Astrocyte of the cerebellum (primary cell): ENCODE results near the gene PEX3.

Source experiments
- DNase-seq: peaks from one replicate; pipeline ENCODE4 v3.0.0-alpha.2; 2011; ENCODE audit warnings: low read depth
- H3K4me3 ChIP-seq: 2 replicates; pipeline ENCODE4 v1.5.1; 2011; ENCODE audit warnings: mild to moderate bottlenecking, low read depth, low read length, moderate library complexity
- in situ Hi-C: cut with HindIII; loops from 2 replicates; pipeline ENCODE4 v1.10.0; 2017; ENCODE audit warnings: low sequenced_read_pairs
- TF ChIP-seq, protein P1 (sequence below): IDR thresholded peaks from 2 replicates; pipeline ENCODE4 v1.5.1; 2012; ENCODE audit warnings: low read length, low read depth, moderate library complexity, mild to moderate bottlenecking; ENCODE audit errors: missing control alignments

Gene PEX3

DNA sequence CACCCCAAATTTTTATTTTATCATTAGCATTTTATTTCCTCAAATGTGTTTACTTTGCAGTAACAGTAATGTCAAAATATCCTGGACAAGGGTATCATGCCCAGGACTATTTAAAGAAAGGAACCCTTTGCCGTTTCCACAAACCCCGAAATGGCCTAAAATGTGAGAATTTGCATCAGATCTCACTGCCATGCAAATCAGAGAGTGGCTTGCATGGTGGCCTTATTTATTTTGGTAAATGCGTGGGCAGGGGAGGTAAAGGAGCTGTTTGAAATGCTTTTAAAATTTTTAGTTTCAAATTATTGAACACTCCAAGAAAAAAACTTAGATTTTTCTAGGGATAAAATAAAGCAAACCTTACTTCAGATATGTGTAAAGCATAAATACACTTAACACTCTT lies 43.9 kb upstream of the PEX3 start:
- in situ Hi-C loops, result no loop called here
- H3K4me3 ChIP-seq, result no peak overlapping the region
- no peak for DNase-seq
- TF ChIP-seq, protein P1, sequence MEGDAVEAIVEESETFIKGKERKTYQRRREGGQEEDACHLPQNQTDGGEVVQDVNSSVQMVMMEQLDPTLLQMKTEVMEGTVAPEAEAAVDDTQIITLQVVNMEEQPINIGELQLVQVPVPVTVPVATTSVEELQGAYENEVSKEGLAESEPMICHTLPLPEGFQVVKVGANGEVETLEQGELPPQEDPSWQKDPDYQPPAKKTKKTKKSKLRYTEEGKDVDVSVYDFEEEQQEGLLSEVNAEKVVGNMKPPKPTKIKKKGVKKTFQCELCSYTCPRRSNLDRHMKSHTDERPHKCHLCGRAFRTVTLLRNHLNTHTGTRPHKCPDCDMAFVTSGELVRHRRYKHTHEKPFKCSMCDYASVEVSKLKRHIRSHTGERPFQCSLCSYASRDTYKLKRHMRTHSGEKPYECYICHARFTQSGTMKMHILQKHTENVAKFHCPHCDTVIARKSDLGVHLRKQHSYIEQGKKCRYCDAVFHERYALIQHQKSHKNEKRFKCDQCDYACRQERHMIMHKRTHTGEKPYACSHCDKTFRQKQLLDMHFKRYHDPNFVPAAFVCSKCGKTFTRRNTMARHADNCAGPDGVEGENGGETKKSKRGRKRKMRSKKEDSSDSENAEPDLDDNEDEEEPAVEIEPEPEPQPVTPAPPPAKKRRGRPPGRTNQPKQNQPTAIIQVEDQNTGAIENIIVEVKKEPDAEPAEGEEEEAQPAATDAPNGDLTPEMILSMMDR, result no peak

DNA sequence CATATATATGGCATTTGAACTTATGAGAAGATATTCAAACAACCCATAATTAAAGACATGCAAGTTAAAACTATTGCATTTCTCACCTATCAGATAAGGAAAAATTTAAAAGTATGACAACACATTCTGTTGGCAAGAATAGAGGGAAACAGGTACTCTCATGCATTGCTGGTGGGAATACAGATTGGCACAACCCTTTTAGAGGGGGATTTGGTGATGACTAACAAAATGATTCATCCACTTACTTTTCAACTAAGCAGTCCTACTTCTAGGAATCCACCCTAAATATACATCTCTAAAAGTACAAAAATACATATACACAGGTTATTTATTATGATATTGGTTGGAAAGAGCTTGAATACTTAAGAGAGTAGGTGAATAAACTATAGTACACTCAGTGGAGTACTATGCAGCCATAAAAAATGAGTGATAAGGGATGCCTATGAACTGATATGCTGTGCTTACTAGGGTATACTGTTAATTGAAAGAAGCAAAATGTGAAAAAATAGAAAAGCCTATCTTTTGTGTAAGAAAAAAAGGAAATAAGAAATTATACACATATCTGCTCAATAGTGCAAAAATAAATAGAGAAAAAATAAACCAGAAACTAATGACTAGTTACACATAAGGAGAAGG lies 42.3 kb upstream of the PEX3 start:
- in situ Hi-C loops, result no loop called here
- TF ChIP-seq, protein P1, result no peak

DNA sequence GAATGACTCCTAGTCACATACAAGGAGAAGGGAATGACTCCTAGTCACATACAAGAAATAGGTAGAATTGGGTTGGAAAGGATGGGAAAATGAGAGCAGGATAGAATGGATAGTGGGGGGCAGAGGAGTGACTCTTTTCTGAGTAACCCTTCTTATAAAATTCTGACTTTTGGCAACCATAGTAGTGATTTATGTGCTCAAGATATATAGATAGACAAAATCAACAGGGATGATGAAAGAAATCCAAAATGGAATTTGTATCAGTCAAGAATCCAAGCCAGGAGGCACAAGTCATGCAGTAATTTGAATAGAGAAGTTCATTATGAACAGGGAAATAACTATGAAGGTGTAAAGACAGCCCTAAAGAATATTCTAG lies 41.8 kb upstream of the PEX3 start:
- in situ Hi-C loops, result no loop called here
- TF ChIP-seq, protein P1, result no peak
- H3K4me3 ChIP-seq, result no peak overlapping the region
- DNase-seq, result no peak

More for the DNA sequence above, 42.3 kb upstream of the PEX3 start:
- no peak for DNase-seq
- no peak overlapping the region for H3K4me3 ChIP-seq

DNA sequence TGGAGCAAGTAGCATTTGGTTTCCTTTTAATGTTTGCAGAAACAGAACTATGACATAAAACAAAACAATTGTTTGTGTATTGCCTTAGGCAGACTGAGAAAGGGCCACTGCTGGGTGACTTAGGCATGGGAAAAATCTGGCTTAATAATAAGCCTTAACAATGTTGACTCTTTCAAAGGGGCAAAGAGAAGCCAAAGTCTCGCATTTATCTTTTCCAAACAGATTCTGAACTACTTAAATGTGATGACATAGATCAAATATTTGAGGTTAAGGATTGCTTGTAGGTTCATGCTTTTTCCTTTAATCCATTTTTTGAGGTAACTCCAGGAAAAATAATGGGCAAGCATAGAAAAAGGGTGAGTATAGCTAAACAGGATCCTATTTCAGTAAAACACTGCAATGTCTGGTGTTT lies 39.7 kb upstream of the PEX3 start:
- DNase-seq, result peak; percentile 79
- no peak overlapping the region for H3K4me3 ChIP-seq
- in situ Hi-C loops, result no loop called here
- TF ChIP-seq, protein P1, result no peak

DNA sequence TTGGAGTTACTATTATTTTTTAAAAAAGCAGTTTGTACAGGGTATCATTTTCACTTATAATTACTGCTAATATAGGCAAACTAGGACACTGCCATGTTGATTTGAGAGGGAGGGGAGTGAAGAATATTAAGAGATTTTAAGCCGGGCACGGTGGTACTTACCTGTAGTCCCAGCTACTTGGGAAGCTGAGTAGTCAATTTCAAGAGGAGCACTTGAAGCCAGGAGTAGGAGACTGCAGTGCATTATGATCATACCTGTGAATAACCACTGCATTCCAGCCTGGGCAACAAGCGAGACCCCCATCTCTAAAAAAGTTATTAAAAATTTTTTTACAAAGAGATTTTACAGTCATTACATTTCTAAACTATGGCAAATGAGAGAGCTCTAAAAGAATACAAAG lies 35.8 kb upstream of the PEX3 start:
- TF ChIP-seq, protein P1, result no peak
- in situ Hi-C loops, result no loop called here
- DNase-seq, result no peak
- no peak overlapping the region for H3K4me3 ChIP-seq

DNA sequence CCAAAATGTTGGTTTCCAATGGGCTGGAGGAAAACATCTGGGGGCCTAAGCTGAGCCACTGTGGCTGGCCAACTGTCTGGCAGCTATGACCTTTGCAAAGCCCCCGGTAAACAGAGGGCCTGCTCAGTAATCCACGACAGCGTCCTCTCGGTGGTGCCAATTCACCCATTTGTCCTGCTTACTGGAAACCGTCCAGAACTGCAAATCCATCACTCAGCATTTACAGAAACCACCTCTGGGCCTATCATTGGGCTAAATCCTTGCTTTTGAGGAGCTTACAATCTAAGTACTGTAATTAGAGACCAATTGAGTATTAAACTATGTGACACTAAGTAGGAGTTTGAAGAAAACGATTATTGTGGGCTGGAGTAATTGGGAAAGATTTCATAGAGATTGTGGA lies 31.1 kb upstream of the PEX3 start:
- no peak for DNase-seq
- TF ChIP-seq, protein P1, result no peak
- no peak overlapping the region for H3K4me3 ChIP-seq
- in situ Hi-C loops, result no loop called here
